A549 (cell line): ENCODE results near the gene SHLD1. TPM values are rescaled to one million over a fixed set of nuclear protein-coding genes. Genes with fewer than 3 reads are reported as not detected.
A peak's percentile ranks its signal among the peaks of the same experiment; 100 is the strongest.
"Not testable (repeated sequence)": the region's sequence is repeated elsewhere in the genome, so short reads cannot be mapped to it uniquely, and the experiment has no call there.

Source experiments
- ATAC-seq, 2 experiments: fragments of 200-7000 bp in 1 of 2; fragments of >200 bp in 1 of 2; cut with Nextera tagmentation in 1 of 2; cut with Tn5 transposase in 1 of 2; 3 replicates each; pipeline versions ENCODE4 v1.8.0 to v1.9.1; 2018 to 2020; ENCODE audit warnings: mild to moderate bottlenecking in 1 of 2, moderate library complexity in 1 of 2
- CTCF ChIA-PET: fragments of 300-600 bp; sonication (Branson Sonifier 250); formaldehyde crosslinking; extraction: SDS; loops from one replicate; lab custom pipeline; 2021; ENCODE audit warnings: antibody characterized with exemption, inconsistent platforms; lab: Yijun Ruan, JAX
- POLR2A ChIA-PET: fragments of 350-600 bp; formaldehyde crosslinking; extraction: SDS; loops from one replicate; lab custom pipeline; 2021; ENCODE audit warnings: antibody characterized with exemption, inconsistent platforms; lab: Yijun Ruan, JAX
- DNase-seq, 2 experiments: peaks; one replicate each; pipeline versions ENCODE4 v3.0.0 to v3.0.0-alpha.2; 2011 to 2016; ENCODE audit warnings: low read depth in 1 of 2, low spot score in 1 of 2
- FAIRE-seq: peaks from 2 replicates; lab custom pipeline; 2011; peaks lifted over from hg19 to GRCh38; lab: Jason Lieb, UNC
- H3K27ac ChIP-seq, 2 experiments: fragments of >200 bp; sonication (Bioruptor Twin); formaldehyde crosslinking; 3 replicates each; pipeline ENCODE4 v1.5.1; 2016 to 2017
- H3K4me1 ChIP-seq: fragments of >200 bp; sonication (Bioruptor Twin); formaldehyde crosslinking; 3 replicates; pipeline ENCODE4 v1.6.1; 2016
- H3K4me2 ChIP-seq: fragments of >200 bp; sonication (Bioruptor Twin); formaldehyde crosslinking; 3 replicates; pipeline ENCODE4 v1.6.1; 2016
- H3K4me3 ChIP-seq: fragments of >200 bp; sonication (Bioruptor Twin); formaldehyde crosslinking; 3 replicates; pipeline ENCODE4 v1.5.1; 2016
- H3K9me3 ChIP-seq: fragments of >200 bp; sonication (Bioruptor Twin); formaldehyde crosslinking; 3 replicates; pipeline ENCODE4 v1.6.1; 2016
- ATOH8 ChIP-seq: fragments of 250-450 bp; sonication (Bioruptor Pico); IDR thresholded peaks from 2 replicates; pipeline ENCODE4 v1.5.0; 2020; ENCODE audit warnings: low read depth, mild to moderate bottlenecking, moderate library complexity
- BHLHE40 ChIP-seq: IDR thresholded peaks from 2 replicates; pipeline ENCODE4 v1.6.1; 2012; ENCODE audit warnings: low read depth, low read length, inconsistent platforms
- CBX2 ChIP-seq: fragments of 200-600 bp; sonication (generic); IDR thresholded peaks from 2 replicates; pipeline ENCODE4 v1.6.1; 2016; ENCODE audit warnings: low read depth, mild to moderate bottlenecking, borderline replicate concordance
- CBX8 ChIP-seq: fragments of 200-600 bp; sonication (generic); IDR thresholded peaks from 2 replicates; pipeline ENCODE4 v1.6.1; 2016
- EHF ChIP-seq: fragments of 250-450 bp; sonication (Bioruptor Pico); IDR thresholded peaks from 2 replicates; pipeline ENCODE4 v1.5.0; 2020; ENCODE audit warnings: mild to moderate bottlenecking
- EHMT2 ChIP-seq: fragments of 200-600 bp; sonication (generic); IDR thresholded peaks from 2 replicates; pipeline ENCODE4 v1.6.1; 2016; ENCODE audit warnings: antibody characterized with exemption, low read depth, mild to moderate bottlenecking, moderate library complexity
- ELK1 ChIP-seq: fragments of 150-350 bp; IDR thresholded peaks from 2 replicates; pipeline ENCODE4 v1.6.1; 2014; ENCODE audit warnings: low read depth, mild to moderate bottlenecking, low read length
- EP300 ChIP-seq, 2 experiments: fragments of >200 bp; sonication (Bioruptor Twin); formaldehyde crosslinking; IDR thresholded peaks; 2 replicates in 1 of 2; 3 replicates in 1 of 2; pipeline ENCODE4 v1.6.1; 2016 to 2017
- FOSB ChIP-seq: fragments of 250-450 bp; sonication (Bioruptor Pico); IDR thresholded peaks from 2 replicates; pipeline ENCODE4 v1.5.0; 2020; ENCODE audit warnings: mild to moderate bottlenecking, moderate library complexity
- FOSL2 ChIP-seq, 2 experiments: fragments of 450-650 bp in 1 of 2; fragments of >200 bp in 1 of 2; sonication (Bioruptor Twin) in 1 of 2; formaldehyde crosslinking; IDR thresholded peaks; 2 replicates each; pipeline versions ENCODE4 v1.5.0 to v1.6.1; 2016 to 2020; ENCODE audit warnings: mild to moderate bottlenecking in 1 of 2, moderate library complexity in 1 of 2
- FOXS1 ChIP-seq: fragments of 250-450 bp; sonication (Bioruptor Pico); IDR thresholded peaks from 2 replicates; pipeline ENCODE4 v1.5.0; 2020; ENCODE audit warnings: mild to moderate bottlenecking, moderate library complexity
- HEYL ChIP-seq: fragments of 250-450 bp; sonication (Bioruptor Pico); IDR thresholded peaks from 2 replicates; pipeline ENCODE4 v1.8.0; 2021; ENCODE audit warnings: mild to moderate bottlenecking, moderate library complexity
- HOXA7 ChIP-seq: fragments of 250-450 bp; sonication (Bioruptor Pico); IDR thresholded peaks from 2 replicates; pipeline ENCODE4 v1.5.0; 2020; ENCODE audit warnings: mild to moderate bottlenecking, moderate library complexity
- HOXB13 ChIP-seq: fragments of 250-450 bp; sonication (Bioruptor Pico); IDR thresholded peaks from 2 replicates; pipeline ENCODE4 v1.5.0; 2020; ENCODE audit warnings: low read depth, mild to moderate bottlenecking, moderate library complexity
- HOXB5 ChIP-seq: fragments of 250-450 bp; sonication (Bioruptor Pico); IDR thresholded peaks from 2 replicates; pipeline ENCODE4 v1.5.0; 2020; ENCODE audit warnings: mild to moderate bottlenecking, moderate library complexity
- JUN ChIP-seq, 2 experiments: fragments of >200 bp; sonication (Bioruptor Twin); formaldehyde crosslinking; IDR thresholded peaks; 2 replicates in 1 of 2; 3 replicates in 1 of 2; pipeline ENCODE4 v1.6.1; 2016 to 2017
- KDM1A ChIP-seq: fragments of 200-600 bp; sonication (generic); IDR thresholded peaks from 2 replicates; pipeline ENCODE4 v1.6.1; 2016; ENCODE audit warnings: low read depth, mild to moderate bottlenecking
- MAX ChIP-seq: IDR thresholded peaks from 2 replicates; pipeline ENCODE4 v1.6.1; 2012
- MYC ChIP-seq: IDR thresholded peaks from 2 replicates; pipeline ENCODE4 v1.6.1; 2012; ENCODE audit warnings: mild to moderate bottlenecking, inconsistent platforms, low read length, improper control_type of control experiment, borderline replicate concordance
- NPAS2 ChIP-seq: fragments of 250-450 bp; sonication (Bioruptor Pico); IDR thresholded peaks from 2 replicates; pipeline ENCODE4 v1.8.0; 2022; ENCODE audit warnings: mild to moderate bottlenecking, moderate library complexity, borderline replicate concordance
- PBX3 ChIP-seq: IDR thresholded peaks from 2 replicates; pipeline ENCODE4 v1.6.1; 2012
- POLR2A ChIP-seq: IDR thresholded peaks from 2 replicates; pipeline ENCODE4 v1.6.1; 2012; ENCODE audit warnings: mild to moderate bottlenecking, low read length
- RAD21 ChIP-seq, 2 experiments: fragments of >200 bp in 1 of 2; sonication (Bioruptor Twin) in 1 of 2; formaldehyde crosslinking in 1 of 2; IDR thresholded peaks in 1 of 2; conservative IDR thresholded peaks in 1 of 2; 2 replicates in 1 of 2; 3 replicates in 1 of 2; pipeline ENCODE4 v1.6.1; 2012 to 2018; ENCODE audit warnings: inconsistent platforms in 1 of 2
- RARB ChIP-seq: fragments of 250-450 bp; sonication (Bioruptor Pico); IDR thresholded peaks from 2 replicates; pipeline ENCODE4 v1.8.0; 2021; ENCODE audit warnings: mild to moderate bottlenecking, moderate library complexity
- SMC3 ChIP-seq: fragments of >200 bp; sonication (Bioruptor Twin); formaldehyde crosslinking; IDR thresholded peaks from 3 replicates; pipeline ENCODE4 v1.6.1; 2018; ENCODE audit warnings: inconsistent platforms
- SREBF2 ChIP-seq: fragments of 450-650 bp; IDR thresholded peaks from 2 replicates; pipeline ENCODE4 v1.6.1; 2014; ENCODE audit warnings: mild to moderate bottlenecking, moderate library complexity
- USF2 ChIP-seq: fragments of 450-650 bp; IDR thresholded peaks from 2 replicates; pipeline ENCODE4 v1.6.1; 2014; ENCODE audit warnings: antibody characterized with exemption
- ZC3H11A ChIP-seq: fragments of 450-650 bp; IDR thresholded peaks from 2 replicates; pipeline ENCODE4 v1.6.1; 2014; ENCODE audit warnings: antibody characterized with exemption, mild to moderate bottlenecking
- ZFP36 ChIP-seq: fragments of 450-650 bp; IDR thresholded peaks from 2 replicates; pipeline ENCODE4 v1.6.1; 2014; ENCODE audit warnings: borderline replicate concordance; ENCODE audit not compliant: partially characterized antibody
- ZNF302 ChIP-seq: fragments of 250-450 bp; sonication (Bioruptor Pico); IDR thresholded peaks from 2 replicates; pipeline ENCODE4 v1.9.0; 2021; ENCODE audit warnings: inconsistent platforms, mild to moderate bottlenecking, moderate library complexity
- ZSCAN20 ChIP-seq: fragments of 250-450 bp; sonication (Bioruptor Pico); IDR thresholded peaks from 2 replicates; pipeline ENCODE4 v1.8.0; 2022; ENCODE audit warnings: mild to moderate bottlenecking, moderate library complexity
- WGBS: methylation state at CpG from one replicate; pipeline ENCODE4 v1.1.6; 2017; ENCODE audit errors: missing lambda C conversion rate; 5-methylcytosine and 5-hydroxymethylcytosine counted together
- polyA minus RNA-seq: library from RNA; depleted of rRNA, polyadenylated mRNA; stranded (reverse); fragments of >200 nt; gene quantifications from 2 replicates; pipeline ENCODE4 v1.2.3, GENCODE V29; 2011; rRNA and poly(A)+ RNA removed
- polyA plus RNA-seq, 4 experiments: library from polyadenylated mRNA; depleted of rRNA in 3 of 4; stranded (reverse); fragments of >200 nt; fragmentation: RNase III in 1 of 4; extraction: RNeasy Plus Mini Kit Qiagen cat#74134 plus additional on column Dnase treatment in 1 of 4; gene quantifications; 2 replicates in 3 of 4; 3 replicates in 1 of 4; pipeline ENCODE4 v1.2.3, GENCODE V29; 2011 to 2017

Gene SHLD1
- polyA plus RNA-seq (2011; rRNA removed): 17.4 and 18.4 TPM in 2 replicates
- polyA plus RNA-seq (2012; cell fraction: cytosol; rRNA removed): 5.6 TPM in 2 replicates
- polyA plus RNA-seq (2012; cell fraction: nucleus; rRNA removed): 2.2 and 3.3 TPM in 2 replicates
- polyA plus RNA-seq (2017; fragmentation: RNase III; extraction: RNeasy Plus Mini Kit Qiagen cat#74134 plus additional on column Dnase treatment): 6.1 to 7.3 TPM (median 6.5 TPM) in 3 replicates
- 7.9 and 8.9 TPM in 2 replicates for polyA minus RNA-seq

- ATAC-seq: peak; percentile 97 to 98
- Histone ChIP-seq H3K4me3 (peak within 1 kb of the TSS; percentile 61), H3K4me2 (peak within 1 kb of the TSS; percentile 90), H3K9me3 (no peaks in the 10 kb centered on the region), H3K4me1 (0 out of 3 replicates have a peak, but pooled peaks cover 6% of the 10 kb centered on the region), H3K27ac (peak within 1 kb of the TSS; percentile 93 to 95)
- DNase-seq: peak; percentile 83 to 93
- ChIA-PET POLR2A (interaction anchor here (0.5 to 1.5 kb wide), 5 partner anchors 10 to 155 kb away, joined by 3 to 7 read pairs (median 5); no protein-coding TSS in a partner anchor), CTCF (interaction anchor here (0.6 to 3.5 kb wide), 6 partner anchors 17 to 181 kb away, joined by 3 to 20 read pairs (median 4); no protein-coding TSS in a partner anchor)
- TF ChIP-seq ZSCAN20 (CRISPR knock-in tag): peak; percentile 86
- no peak for TF ChIP-seq ZFP36
- TF ChIP-seq ELK1: no peak
- peak; percentile 91 for TF ChIP-seq EHF (CRISPR knock-in tag)
- TF ChIP-seq PBX3: no peak
- no peak for TF ChIP-seq CBX8
- TF ChIP-seq EP300 (IDR thresholded peaks at IDR 0.05): no peak
- TF ChIP-seq FOSB (CRISPR knock-in tag): 0 out of 2 replicates have a peak, but pooled peaks have one; percentile 71
- TF ChIP-seq KDM1A: no peak
- no peak for TF ChIP-seq HEYL (CRISPR knock-in tag)
- no peak for TF ChIP-seq NPAS2 (CRISPR knock-in tag)
- TF ChIP-seq USF2: no peak
- no peak for TF ChIP-seq CBX2
- peak; percentile 83 for TF ChIP-seq ZNF302 (CRISPR knock-in tag)
- peak; percentile 41 for TF ChIP-seq SMC3
- peak; percentile 84 for TF ChIP-seq ATOH8 (CRISPR knock-in tag)
- TF ChIP-seq HOXB5 (CRISPR knock-in tag): peak; percentile 95
- TF ChIP-seq MAX: peak; percentile 75
- TF ChIP-seq FOSL2 (IDR thresholded peaks at IDR 0.05): no peak
- peak; percentile 25 for TF ChIP-seq FOSL2 (CRISPR knock-in tag; IDR thresholded peaks at IDR 0.05)
- peak; percentile 6 to 29; a peak in 2 of 5 replicates for TF ChIP-seq RAD21 (conservative IDR thresholded peaks at IDR 0.05 in 1 of 2, IDR thresholded peaks at IDR 0.05 in 1 of 2)
- peak; percentile 97 for TF ChIP-seq HOXB13
- TF ChIP-seq HOXA7 (CRISPR knock-in tag): 0 out of 2 replicates have a peak, but pooled peaks have one; percentile 33
- TF ChIP-seq BHLHE40: no peak
- TF ChIP-seq MYC: peak; percentile 77; the same call in 1 of the 2 replicates
- no peak for TF ChIP-seq ZC3H11A
- peak; percentile 28; the same call in 1 of the 2 replicates for TF ChIP-seq POLR2A
- no peak for TF ChIP-seq RARB (CRISPR knock-in tag)
- peak; percentile 83 to 91 for TF ChIP-seq JUN (IDR thresholded peaks at IDR 0.05)
- no peak for TF ChIP-seq EHMT2
- no peak for TF ChIP-seq SREBF2
- TF ChIP-seq FOXS1 (CRISPR knock-in tag): peak; percentile 74; the same call in 1 of the 2 replicates
- FAIRE-seq: peak; percentile 49
- WGBS: 18% methylated on average over 23 of the region's 27 CpGs
These were observed at the start of gene SHLD1 for GRCh38 chr20:5749952-5750779. SHLD1 (plus strand) TSS chr20:5750401; CDS start chr20:5772866, 22,465 bp downstream.

GRCh38 chr20:5702339-5702738 is 47.9 kb upstream of the SHLD1 start:
- H3K9me3 ChIP-seq, FAIRE-seq, DNase-seq, POLR2A ChIA-PET, H3K4me3 ChIP-seq, ATAC-seq, CTCF ChIA-PET: not testable (repeated sequence)
- Histone ChIP-seq H3K4me2 (peak overlapping the region; percentile 26; the same call in 1 of the 3 replicates), H3K4me1 (peaks cover 20% of the 10 kb centered on the region), H3K27ac (peak overlapping the region; percentile 46 to 58; a peak in 5 of 6 replicates)
- WGBS: 35% methylated on average over 5 of the region's 5 CpGs
